Stimulated activated CD4-positive, alpha-beta T cell treated with anti-CD3 and anti-CD28 coated beads, Interleukin-1b, Interleukin-23, amount 100 ng/mL, for 4 hours (primary cell): ENCODE results near the gene PLXNB1.

Source experiments
- DNase-seq, 2 donors: peaks; one replicate each; pipeline ENCODE4 v3.0.0-alpha.2; 2020; ENCODE audit warnings: low read depth in 2 of 2

Gene PLXNB1

GRCh38 chr3:48369693-48370332 lies 60.1 kb downstream of the PLXNB1 start:
- no peak for DNase-seq

- no peak for DNase-seq
Measured at GRCh38 chr3:48367201-48367600, 62.7 kb downstream of the PLXNB1 start.

GRCh38 chr3:48364840-48365239 lies 65.0 kb downstream of the PLXNB1 start:
- DNase-seq, result no peak

- no peak for DNase-seq
Measured at GRCh38 chr3:48361928-48362327, 68.0 kb downstream of the PLXNB1 start.

GRCh38 chr3:48356419-48356818 lies 73.5 kb downstream of the PLXNB1 start:
- DNase-seq, result no peak

- DNase-seq, result no peak
Measured at GRCh38 chr3:48353987-48354386, 75.9 kb downstream of the PLXNB1 start.
